ENCODE measurements around the gene TUBA3E. TPM values are rescaled to one million over a fixed set of nuclear protein-coding genes. Genes with fewer than 3 reads are reported as not detected.
"Not testable (repeated sequence)": the region's sequence is repeated elsewhere in the genome, so short reads cannot be mapped to it uniquely, and the experiment has no call there.

TUBA3E gene
- total and polyA plus RNA-seq, 9 of the 15 experiments (the other 6 are each of a cell fraction or from before 2014, with no cell fraction given), result 0.09 to 0.30 (median 0.13) TPM; not detected in 3

DNA sequence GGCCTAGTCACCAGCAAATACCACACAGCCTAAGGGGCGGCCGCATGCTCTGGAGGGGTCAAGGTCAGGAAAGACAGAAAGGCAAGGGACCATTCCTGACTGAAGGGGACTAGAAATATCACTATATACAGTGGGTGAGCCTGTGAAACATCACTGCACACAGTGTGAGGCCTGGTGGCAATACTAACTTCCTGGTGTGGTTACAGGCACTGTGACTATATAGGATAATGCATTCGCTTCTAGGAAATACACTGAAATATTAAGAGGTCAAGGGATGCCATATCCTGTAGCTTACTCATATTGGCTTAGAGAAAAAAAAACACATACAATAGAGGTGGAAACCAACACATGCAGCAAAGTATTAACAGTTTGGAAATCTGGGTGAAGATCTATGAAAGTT lies 29.1 kb downstream of the TUBA3E start:
- not testable (repeated sequence) for BruUV-seq (replicated peaks)
- WGBS (ENCODE audit: insufficient coverage, low coverage, missing lambda C conversion rate), result 92% methylated on average over 2 of the region's 3 CpGs

GRCh38 chr2:130166611-130167010 lies 31.6 kb downstream of the TUBA3E start:
- H4K20me1 ChIP-seq (replicated peaks; ENCODE audit: control insufficient read depth, insufficient read depth, low read length); H3K27me3 ChIP-seq (ENCODE audit: control insufficient read depth in 2 of 2, insufficient read depth in 2 of 2, low read length in 2 of 2); H3K4me3 ChIP-seq; BruUV-seq (replicated peaks); H3K4me2 ChIP-seq (ENCODE audit: insufficient read depth, low read length); H3K9me1 ChIP-seq (ENCODE audit: control insufficient read depth, insufficient read depth, low read length); intact Hi-C loops (cut with micrococcal nuclease); ATAC-seq; H3K27ac ChIP-seq (ENCODE audit: extremely low read depth, low read depth, low read length); H3K79me2 ChIP-seq (ENCODE audit: control insufficient read depth, insufficient read depth, low read length); H3K9me3 ChIP-seq (replicated peaks; ENCODE audit: control insufficient read depth, insufficient read depth, low read depth, low read length); POLR2A ChIA-PET; DNase-seq (ENCODE audit: extremely low read depth in 1 of 4, low spot score in 3 of 4); H2AFZ ChIP-seq (ENCODE audit: low read depth, low read length); H3K9ac ChIP-seq (ENCODE audit: insufficient read depth in 1 of 2, low read depth in 2 of 2, low read length in 2 of 2); FAIRE-seq; in situ Hi-C loops (cut with MboI); CTCF ChIA-PET (ENCODE audit: low intra/inter-chr PET ratio): not testable (repeated sequence)
- peaks cover 77% of the 10 kb centered on the region for H3K36me3 ChIP-seq (ENCODE audit: control insufficient read depth, insufficient read depth, low read length)
- H3K4me1 ChIP-seq (replicated peaks in 1 of 2; ENCODE audit: control insufficient read depth in 2 of 2, insufficient read depth in 2 of 2, low read length in 2 of 2), result peaks cover 0 to 12% of the 10 kb centered on the region in 2 experiments; a peak in 2 of 5 replicates
- 74% methylated on average over 3 of the region's 3 CpGs for WGBS (ENCODE audit: insufficient coverage, low coverage, missing lambda C conversion rate)

More for the DNA sequence above, 29.1 kb downstream of the TUBA3E start:
- H3K4me2 ChIP-seq (ENCODE audit: insufficient read depth, low read length); H3K4me1 ChIP-seq (replicated peaks in 1 of 2; ENCODE audit: control insufficient read depth in 2 of 2, insufficient read depth in 2 of 2, low read length in 2 of 2); H4K20me1 ChIP-seq (replicated peaks; ENCODE audit: control insufficient read depth, insufficient read depth, low read length); DNase-seq (ENCODE audit: extremely low read depth in 1 of 4, low spot score in 3 of 4); H3K9ac ChIP-seq (ENCODE audit: insufficient read depth in 1 of 2, low read depth in 2 of 2, low read length in 2 of 2); H3K9me3 ChIP-seq (replicated peaks; ENCODE audit: control insufficient read depth, insufficient read depth, low read depth, low read length); H2AFZ ChIP-seq (ENCODE audit: low read depth, low read length); intact Hi-C loops (cut with micrococcal nuclease); H3K79me2 ChIP-seq (ENCODE audit: control insufficient read depth, insufficient read depth, low read length); ATAC-seq; H3K9me1 ChIP-seq (ENCODE audit: control insufficient read depth, insufficient read depth, low read length); H3K27ac ChIP-seq (ENCODE audit: extremely low read depth, low read depth, low read length); in situ Hi-C loops (cut with MboI); CTCF ChIA-PET (ENCODE audit: low intra/inter-chr PET ratio); H3K4me3 ChIP-seq; POLR2A ChIA-PET; H3K27me3 ChIP-seq (ENCODE audit: control insufficient read depth in 2 of 2, insufficient read depth in 2 of 2, low read length in 2 of 2); FAIRE-seq: not testable (repeated sequence)
- peaks cover 85% of the 10 kb centered on the region for H3K36me3 ChIP-seq (ENCODE audit: control insufficient read depth, insufficient read depth, low read length)

Data from K562 (cell line).